Transverse colon (tissue), 4 donors: Measurements from ENCODE around the gene LRRC23. TPM values are rescaled to one million over a fixed set of nuclear protein-coding genes. Genes with fewer than 3 reads are reported as not detected.
A peak's percentile ranks its signal among the peaks of the same experiment; 100 is the strongest.
"Not testable (repeated sequence)": the region's sequence is repeated elsewhere in the genome, so short reads cannot be mapped to it uniquely, and the experiment has no call there.

Experiments used
- DNase-seq: peaks from one replicate; pipeline ENCODE4 v3.0.0-alpha.2; 2019
- H3K27ac ChIP-seq, 4 donors: fragments of 200-600 bp; sonication (generic); 2 replicates each; pipeline ENCODE4 v1.5.1; 2016 to 2018; ENCODE audit warnings: inconsistent platforms in 4 of 4
- H3K27me3 ChIP-seq: fragments of 200-600 bp; sonication (generic); 2 replicates; pipeline ENCODE4 v1.5.1; 2017; ENCODE audit warnings: inconsistent platforms
- H3K36me3 ChIP-seq, 4 donors: fragments of 200-600 bp; sonication (generic); 2 replicates each; pipeline ENCODE4 v1.5.1; 2017 to 2019; ENCODE audit warnings: inconsistent platforms in 4 of 4
- H3K4me1 ChIP-seq, 4 donors: fragments of 200-600 bp; sonication (generic); 2 replicates each; pipeline ENCODE4 v1.5.1; 2017 to 2020; ENCODE audit warnings: inconsistent platforms in 4 of 4
- H3K4me3 ChIP-seq, 4 donors: fragments of 200-600 bp; sonication (generic); 1 replicate in 1 of 4; 2 replicates in 3 of 4; pipeline versions ENCODE4 v1.5.1 to v1.6.1; 2017 to 2019; ENCODE audit warnings: inconsistent platforms in 4 of 4
- H3K9me3 ChIP-seq, 2 donors: fragments of 200-600 bp; sonication (generic); 2 replicates each; pipeline ENCODE4 v1.5.1; 2017 to 2019; ENCODE audit warnings: inconsistent platforms in 2 of 2
- CTCF ChIP-seq, 5 experiments: fragments of 200-600 bp in 3 of 5; fragments of 450-650 bp in 2 of 5; sonication (generic) in 3 of 5; IDR thresholded peaks; 1 replicate in 2 of 5; 2 replicates in 3 of 5; pipeline ENCODE4 v1.5.1; 2016 to 2017; ENCODE audit warnings: antibody characterized with exemption in 5 of 5, inconsistent platforms in 3 of 5, mild to moderate bottlenecking in 2 of 5, moderate library complexity in 1 of 5
- EP300 ChIP-seq: sonication (generic); formaldehyde crosslinking; IDR thresholded peaks from one replicate; pipeline ENCODE4 v1.6.1; 2017; ENCODE audit warnings: antibody characterized with exemption, low read depth
- POLR2A ChIP-seq: fragments of 450-650 bp; IDR thresholded peaks from one replicate; pipeline ENCODE4 v1.6.1; 2016; ENCODE audit warnings: antibody characterized with exemption, mild to moderate bottlenecking, moderate library complexity
- POLR2AphosphoS5 ChIP-seq, 3 donors: sonication (generic); formaldehyde crosslinking; IDR thresholded peaks; one replicate each; pipeline ENCODE4 v1.6.1; 2016; ENCODE audit warnings: antibody characterized with exemption in 3 of 3
- WGBS, 2 donors: methylation state at CpG; one replicate each; pipeline ENCODE4 v1.1.5; 2018; ENCODE audit warnings: low coverage in 1 of 2; 5-methylcytosine and 5-hydroxymethylcytosine counted together
- in situ Hi-C, 4 donors: fragments of 200-750 bp; cut with MboI; loops; one replicate each; pipeline versions ENCODE4 v1.15.0 to v1.15.1; 2017; ENCODE audit warnings: low sequenced_read_pairs in 3 of 4, low pct_ligation_motif_present in 1 of 4, low pct_unique_long_range_greater_than_20kb in 1 of 4
- intact Hi-C: fragments of 100-400 bp; cut with DNase I; formaldehyde crosslinking; loops from one replicate; pipeline ENCODE4 v1.15.1; 2023; ENCODE audit warnings: low total_unique reads
- total RNA-seq, 4 donors: library from RNA; depleted of rRNA; stranded (reverse); fragments of >200 nt; gene quantifications; one replicate each; pipeline ENCODE4 v1.1.0, GENCODE V29; 2016

LRRC23 gene
- total RNA-seq, 4 donors from 2014 or later: 0.60 to 11.3 (median 5.9) TPM; not detected in 1

GRCh38 chr12:6887460-6887859, 17.2 kb upstream of the LRRC23 start:
- H3K4me3 ChIP-seq: no peak overlapping the region
- in situ Hi-C loops (no loop called here), intact Hi-C loops (no loop called here)
- no peak for DNase-seq
- peaks cover 3 to 21% (median 16%) of the 10 kb centered on the region in 4 donors for H3K4me1 ChIP-seq
- no peaks in the 10 kb centered on the region for H3K27me3 ChIP-seq
- H3K9me3 ChIP-seq: no peaks in the 10 kb centered on the region
- WGBS, 2 donors: 61 to 63% methylated on average over 5 to 8 of the region's 8 CpGs
- TF ChIP-seq EP300 (no peak), POLR2AphosphoS5 (IDR thresholded peaks at IDR 0.05) (no peak), CTCF (IDR thresholded peaks at IDR 0.05) (no peak), POLR2A (no peak)
- H3K36me3 ChIP-seq: no peaks in the 10 kb centered on the region
- peak overlapping the region; percentile 23 to 39 (median 28) for H3K27ac ChIP-seq

GRCh38 chr12:6888360-6888759, 16.3 kb upstream of the LRRC23 start:
- Histone ChIP-seq H3K4me3 (no peak overlapping the region), H3K27me3 (no peaks in the 10 kb centered on the region), H3K9me3 (no peaks in the 10 kb centered on the region), H3K36me3 (no peaks in the 10 kb centered on the region), H3K27ac (no peak overlapping the region), H3K4me1 (peaks cover 3 to 21% (median 16%) of the 10 kb centered on the region in 4 donors)
- no peak for DNase-seq
- TF ChIP-seq POLR2A: no peak
- TF ChIP-seq CTCF (IDR thresholded peaks at IDR 0.05): no peak
- no peak for TF ChIP-seq EP300
- intact Hi-C loops: no loop called here
- WGBS, 2 donors: 70 to 92% methylated on average over 1 to 2 of the region's 2 CpGs
- in situ Hi-C loops: no loop called here

GRCh38 chr12:6888794-6889193, 15.8 kb upstream of the LRRC23 start:
- H3K4me1 ChIP-seq: peaks cover 3 to 21% (median 16%) of the 10 kb centered on the region in 4 donors
- H3K27ac ChIP-seq, H3K4me3 ChIP-seq, H3K36me3 ChIP-seq, H3K9me3 ChIP-seq, DNase-seq, in situ Hi-C loops, H3K27me3 ChIP-seq, intact Hi-C loops: not testable (repeated sequence)
- WGBS, 2 donors: 59 to 85% methylated on average over 3 to 7 of the region's 7 CpGs

- WGBS, 2 donors: 86 to 95% methylated on average over 10 to 21 of the region's 21 CpGs
- H3K9me3 ChIP-seq, H3K36me3 ChIP-seq, intact Hi-C loops, H3K27me3 ChIP-seq, H3K4me3 ChIP-seq, DNase-seq, in situ Hi-C loops: not testable (repeated sequence)
- H3K27ac ChIP-seq: peak overlapping the region; percentile 89 to 97 (median 92)
- H3K4me1 ChIP-seq: peaks cover 3 to 21% (median 16%) of the 10 kb centered on the region in 4 donors
These were observed 14.6 kb upstream of the LRRC23 start for GRCh38 chr12:6889775-6890573.

- Histone ChIP-seq H3K9me3 (no peaks in the 10 kb centered on the region), H3K27ac (peak overlapping the region; percentile 89 to 97 (median 92)), H3K36me3 (no peaks in the 10 kb centered on the region), H3K4me1 (peaks cover 3 to 21% (median 16%) of the 10 kb centered on the region in 4 donors), H3K4me3 (peak overlapping the region; percentile 28 to 60 (median 49)), H3K27me3 (no peaks in the 10 kb centered on the region)
- WGBS, 2 donors: 3% methylated on average over 11 to 41 of the region's 68 CpGs
- in situ Hi-C loops: no loop called here
- TF ChIP-seq CTCF (IDR thresholded peaks at IDR 0.05): peak; percentile 77 to 95 (median 81)
- peak; percentile 54 for TF ChIP-seq POLR2A
- TF ChIP-seq POLR2AphosphoS5 (IDR thresholded peaks at IDR 0.05): peak; percentile 69 to 82 (median 79)
- no peak for TF ChIP-seq EP300
- DNase-seq: peak; percentile 99
- intact Hi-C loops: no loop called here
These were observed 13.6 kb upstream of the LRRC23 start for GRCh38 chr12:6890789-6891645.
